ENCODE measurements around the gene WDTC1. TPM values are rescaled to one million over a fixed set of nuclear protein-coding genes. Genes with fewer than 3 reads are reported as not detected.

WDTC1 gene
- total and polyA plus RNA-seq, 2 of the 8 experiments (the other 6 are each of a cell fraction or from before 2014, with no cell fraction given) = 7.5 to 18.7 TPM

- Histone ChIP-seq H2BK12ac (ENCODE audit: low read depth, low read length) (no peak overlapping the region), H3K18ac (ENCODE audit: extremely low read depth, low read length) (no peak overlapping the region), H4K20me1 (replicated peaks in 1 of 2; ENCODE audit: control insufficient read depth in 1 of 2, insufficient read depth in 2 of 2, low read length in 2 of 2) (no peaks in the 10 kb centered on the region), H3K4me3 (ENCODE audit: extremely low read depth in 1 of 4, insufficient read depth in 2 of 4, low read depth in 3 of 4, low read length in 4 of 4) (no peak overlapping the region), H2BK15ac (ENCODE audit: low read length) (no peak overlapping the region), H4K5ac (ENCODE audit: insufficient read length, low read depth, low read length) (no peak overlapping the region), H3K56ac (replicated peaks; ENCODE audit: insufficient read length, low read depth, low read length) (no peak overlapping the region), H3K27ac (ENCODE audit: low read depth, low read length) (no peak overlapping the region), H4K91ac (replicated peaks; ENCODE audit: insufficient read length, low read length) (no peak overlapping the region), H4K8ac (ENCODE audit: extremely low read depth, insufficient read depth, low read length) (no peak overlapping the region), H2AK5ac (ENCODE audit: low read depth, low read length) (no peak overlapping the region), H3K36me3 (ENCODE audit: control insufficient read depth in 2 of 4, insufficient read depth in 4 of 4, low read length in 3 of 4) (no peaks in the 10 kb centered on the region), H3K79me1 (ENCODE audit: low read depth, low read length) (no peaks in the 10 kb centered on the region), H3K9ac (replicated peaks in 1 of 4; ENCODE audit: extremely low read depth in 1 of 4, low read depth in 3 of 4, low read length in 3 of 4) (no peak overlapping the region), H3K23me2 (ENCODE audit: low read depth, low read length) (no peaks in the 10 kb centered on the region), H3K9me3 (ENCODE audit: insufficient read depth in 2 of 2, low read depth in 1 of 2, low read length in 1 of 2) (no peaks in the 10 kb centered on the region), H3K4ac (replicated peaks; ENCODE audit: insufficient read length, low read depth, low read length) (no peak overlapping the region), H3K4me2 (ENCODE audit: insufficient read depth in 1 of 2, low read depth in 2 of 2, low read length in 2 of 2) (no peak overlapping the region), H2BK5ac (ENCODE audit: low read depth, low read length) (no peak overlapping the region), H3K79me2 (ENCODE audit: control insufficient read depth in 1 of 2, insufficient read depth in 2 of 2, low read length in 2 of 2) (no peaks in the 10 kb centered on the region), H2AFZ (ENCODE audit: low read length) (peak overlapping the region; percentile 42; the same call in 1 of the 2 replicates), H2BK120ac (replicated peaks; ENCODE audit: low read depth, low read length) (no peak overlapping the region), H3K27me3 (replicated peaks in 1 of 4; ENCODE audit: control insufficient read depth in 3 of 4, extremely low read depth in 1 of 4, insufficient read depth in 3 of 4, low read length in 3 of 4) (no peaks in the 10 kb centered on the region), H3K14ac (ENCODE audit: insufficient read length) (no peak overlapping the region), H3K4me1 (replicated peaks in 1 of 4; ENCODE audit: control insufficient read depth in 3 of 4, insufficient read depth in 4 of 4, low read length in 3 of 4) (no peaks in the 10 kb centered on the region), H3K23ac (ENCODE audit: insufficient read length) (no peak overlapping the region), H2BK20ac (ENCODE audit: low read length) (no peak overlapping the region)
- ChIA-PET POLR2A (ENCODE audit: partially characterized antibody) (interaction anchor here (1.6 kb wide), 1 partner anchor 49 kb away, joined by 5 read pairs; the partner anchor contains the start of gene SLC9A1), CTCF (ENCODE audit: partially characterized antibody) (interaction anchor here (0.8 to 1.2 kb wide), 3 partner anchors 16 to 101 kb away, joined by 3 to 4 read pairs (median 3); no protein-coding TSS in a partner anchor)
- TF ChIP-seq HDAC6 (IDR thresholded peaks at IDR 0.05; ENCODE audit: low read depth, low read length) = no peak
- TF ChIP-seq BACH1 (IDR thresholded peaks at IDR 0.05; ENCODE audit: low read length) = no peak
- no peak for TF ChIP-seq RFX5 (IDR thresholded peaks at IDR 0.05; ENCODE audit: borderline replicate concordance, low read depth, low read length)
- TF ChIP-seq ZNF274 (IDR thresholded peaks at IDR 0.05; ENCODE audit: borderline replicate concordance, extremely low read depth, low read length) = no peak
- TF ChIP-seq, protein P1, sequence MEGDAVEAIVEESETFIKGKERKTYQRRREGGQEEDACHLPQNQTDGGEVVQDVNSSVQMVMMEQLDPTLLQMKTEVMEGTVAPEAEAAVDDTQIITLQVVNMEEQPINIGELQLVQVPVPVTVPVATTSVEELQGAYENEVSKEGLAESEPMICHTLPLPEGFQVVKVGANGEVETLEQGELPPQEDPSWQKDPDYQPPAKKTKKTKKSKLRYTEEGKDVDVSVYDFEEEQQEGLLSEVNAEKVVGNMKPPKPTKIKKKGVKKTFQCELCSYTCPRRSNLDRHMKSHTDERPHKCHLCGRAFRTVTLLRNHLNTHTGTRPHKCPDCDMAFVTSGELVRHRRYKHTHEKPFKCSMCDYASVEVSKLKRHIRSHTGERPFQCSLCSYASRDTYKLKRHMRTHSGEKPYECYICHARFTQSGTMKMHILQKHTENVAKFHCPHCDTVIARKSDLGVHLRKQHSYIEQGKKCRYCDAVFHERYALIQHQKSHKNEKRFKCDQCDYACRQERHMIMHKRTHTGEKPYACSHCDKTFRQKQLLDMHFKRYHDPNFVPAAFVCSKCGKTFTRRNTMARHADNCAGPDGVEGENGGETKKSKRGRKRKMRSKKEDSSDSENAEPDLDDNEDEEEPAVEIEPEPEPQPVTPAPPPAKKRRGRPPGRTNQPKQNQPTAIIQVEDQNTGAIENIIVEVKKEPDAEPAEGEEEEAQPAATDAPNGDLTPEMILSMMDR (IDR thresholded peaks at IDR 0.05; ENCODE audit: control extremely low read depth in 1 of 3, insufficient read depth in 1 of 3, low read depth in 1 of 3, low read length in 3 of 3) = no peak
- TF ChIP-seq POLR2A (IDR thresholded peaks at IDR 0.05; ENCODE audit: control extremely low read depth in 1 of 2, low read depth in 2 of 2, low read length in 2 of 2) = no peak
- no peak for TF ChIP-seq TCF12 (IDR thresholded peaks at IDR 0.05; ENCODE audit: low read depth, low read length)
- no peak for TF ChIP-seq SAP30 (IDR thresholded peaks at IDR 0.05; ENCODE audit: insufficient read depth, insufficient replicate concordance, low read length)
- TF ChIP-seq GABPA (IDR thresholded peaks at IDR 0.05; ENCODE audit: borderline replicate concordance, insufficient read depth, low read length) = no peak
- WGBS, 2 experiments (ENCODE audit: extremely low coverage in 1 of 2, insufficient coverage in 1 of 2, insufficient read length in 1 of 2, insufficient replicate concordance in 2 of 2, low coverage in 1 of 2, low lambda C conversion rate in 2 of 2, missing lambda C conversion rate in 1 of 2) = 89% methylated on average over 1 of the region's 1 CpG; no CpG with 5 or more reads in 1 of the 2 experiments
- DNase-seq (ENCODE audit: low read depth in 1 of 2, low spot score in 2 of 2) (no peak), FAIRE-seq (no peak)
Measured at GRCh38 chr1:27203946-27204345, 30.5 kb upstream of the WDTC1 start.
